Gastroesophageal sphincter (tissue), 4 donors: ENCODE results near the gene IFT80. TPM values are rescaled to one million over a fixed set of nuclear protein-coding genes. Genes with fewer than 3 reads are reported as not detected.
"Not testable (repeated sequence)": the region's sequence is repeated elsewhere in the genome, so short reads cannot be mapped to it uniquely, and the experiment has no call there.

ENCODE experiments used
- ATAC-seq: fragments of 150-250 bp; one replicate; pipeline ENCODE4 v1.9.1; 2016; ENCODE audit warnings: mild to moderate bottlenecking, moderate library complexity
- H3K27ac ChIP-seq, 4 donors: fragments of 200-600 bp; sonication (generic) in 3 of 4; 1 replicate in 3 of 4; 2 replicates in 1 of 4; pipeline ENCODE4 v1.5.1; 2016 to 2019
- H3K27me3 ChIP-seq: fragments of 200-600 bp; sonication (generic); one replicate; pipeline ENCODE4 v1.5.1; 2019
- H3K36me3 ChIP-seq, 2 donors: fragments of 200-600 bp; sonication (generic); one replicate each; pipeline ENCODE4 v1.5.1; 2019; ENCODE audit warnings: control low read depth in 1 of 2
- H3K4me1 ChIP-seq, 3 donors: fragments of 200-600 bp; sonication (generic); 1 replicate in 2 of 3; 2 replicates in 1 of 3; pipeline ENCODE4 v1.5.1; 2016 to 2019; ENCODE audit warnings: control low read depth in 2 of 3
- H3K4me3 ChIP-seq, 2 donors: fragments of 200-600 bp; sonication (generic); one replicate each; pipeline ENCODE4 v1.5.1; 2019; ENCODE audit warnings: mild to moderate bottlenecking in 1 of 2, moderate library complexity in 1 of 2
- H3K9me3 ChIP-seq, 3 donors: fragments of 200-600 bp; sonication (generic); one replicate each; pipeline ENCODE4 v1.5.1; 2017 to 2019; ENCODE audit warnings: control low read depth in 2 of 3
- EP300 ChIP-seq: sonication (generic); formaldehyde crosslinking; IDR thresholded peaks from one replicate; pipeline ENCODE4 v1.6.1; 2017; ENCODE audit warnings: antibody characterized with exemption, mild to moderate bottlenecking
- POLR2A ChIP-seq, 2 donors: fragments of 450-650 bp; IDR thresholded peaks; one replicate each; pipeline ENCODE4 v1.6.1; 2017; ENCODE audit warnings: antibody characterized with exemption in 2 of 2, mild to moderate bottlenecking in 2 of 2, moderate library complexity in 1 of 2
- POLR2AphosphoS5 ChIP-seq: sonication (generic); formaldehyde crosslinking; IDR thresholded peaks from one replicate; pipeline ENCODE4 v1.6.1; 2017; ENCODE audit warnings: antibody characterized with exemption
- WGBS, 2 donors: methylation state at CpG; one replicate each; pipeline ENCODE4 v1.1.5; 2018; ENCODE audit warnings: low coverage in 1 of 2; 5-methylcytosine and 5-hydroxymethylcytosine counted together
- total RNA-seq, 4 donors: library from RNA; depleted of rRNA; stranded (reverse); fragments of >200 nt; gene quantifications; one replicate each; pipeline ENCODE4 v1.1.0, GENCODE V29; 2016
- TF ChIP-seq, protein P1 (sequence below), 4 experiments: fragments of 200-600 bp in 2 of 4; fragments of 450-650 bp in 2 of 4; sonication (generic) in 1 of 4; IDR thresholded peaks; one replicate each; pipeline ENCODE4 v1.5.1; 2017 to 2019; ENCODE audit warnings: antibody characterized with exemption in 4 of 4, mild to moderate bottlenecking in 2 of 4, moderate library complexity in 2 of 4

Gene IFT80
- total RNA-seq, 4 donors from 2014 or later: 14.9 to 36.6 (median 20.1) TPM

DNA sequence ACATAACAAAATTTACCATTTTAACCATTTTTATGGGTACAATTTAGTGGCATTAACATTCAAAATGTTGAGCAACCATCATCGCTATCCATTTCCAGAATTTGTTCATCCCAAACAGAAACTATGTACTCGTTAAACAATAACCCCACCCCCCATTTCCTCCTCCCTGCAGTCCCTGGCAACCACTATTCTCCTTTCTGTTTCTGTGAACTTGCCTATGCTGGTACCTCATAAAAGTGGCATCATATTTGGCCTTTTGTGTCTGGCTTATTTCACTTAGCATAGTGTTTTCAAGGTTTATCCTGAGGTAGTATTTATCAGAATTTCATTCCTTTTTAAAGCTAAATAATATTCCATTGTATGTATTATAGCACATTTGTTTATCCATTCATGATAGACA lies 141.4 kb downstream of the IFT80 start:
- 55 to 68% methylated on average over 2 of the region's 2 CpGs for WGBS, 2 donors
- ATAC-seq: no peak
- Histone ChIP-seq H3K27me3 (no peaks in the 10 kb centered on the region), H3K27ac (no peak overlapping the region), H3K36me3 (peaks cover 0 to 3% of the 10 kb centered on the region in 2 donors), H3K4me3 (no peak overlapping the region), H3K4me1 (peaks cover 0 to 10% (median 0%) of the 10 kb centered on the region in 3 donors), H3K9me3 (no peaks in the 10 kb centered on the region)
- TF ChIP-seq, protein P1, sequence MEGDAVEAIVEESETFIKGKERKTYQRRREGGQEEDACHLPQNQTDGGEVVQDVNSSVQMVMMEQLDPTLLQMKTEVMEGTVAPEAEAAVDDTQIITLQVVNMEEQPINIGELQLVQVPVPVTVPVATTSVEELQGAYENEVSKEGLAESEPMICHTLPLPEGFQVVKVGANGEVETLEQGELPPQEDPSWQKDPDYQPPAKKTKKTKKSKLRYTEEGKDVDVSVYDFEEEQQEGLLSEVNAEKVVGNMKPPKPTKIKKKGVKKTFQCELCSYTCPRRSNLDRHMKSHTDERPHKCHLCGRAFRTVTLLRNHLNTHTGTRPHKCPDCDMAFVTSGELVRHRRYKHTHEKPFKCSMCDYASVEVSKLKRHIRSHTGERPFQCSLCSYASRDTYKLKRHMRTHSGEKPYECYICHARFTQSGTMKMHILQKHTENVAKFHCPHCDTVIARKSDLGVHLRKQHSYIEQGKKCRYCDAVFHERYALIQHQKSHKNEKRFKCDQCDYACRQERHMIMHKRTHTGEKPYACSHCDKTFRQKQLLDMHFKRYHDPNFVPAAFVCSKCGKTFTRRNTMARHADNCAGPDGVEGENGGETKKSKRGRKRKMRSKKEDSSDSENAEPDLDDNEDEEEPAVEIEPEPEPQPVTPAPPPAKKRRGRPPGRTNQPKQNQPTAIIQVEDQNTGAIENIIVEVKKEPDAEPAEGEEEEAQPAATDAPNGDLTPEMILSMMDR (IDR thresholded peaks at IDR 0.05): no peak
- TF ChIP-seq POLR2A (IDR thresholded peaks at IDR 0.05) (no peak), EP300 (no peak), POLR2AphosphoS5 (no peak)

DNA sequence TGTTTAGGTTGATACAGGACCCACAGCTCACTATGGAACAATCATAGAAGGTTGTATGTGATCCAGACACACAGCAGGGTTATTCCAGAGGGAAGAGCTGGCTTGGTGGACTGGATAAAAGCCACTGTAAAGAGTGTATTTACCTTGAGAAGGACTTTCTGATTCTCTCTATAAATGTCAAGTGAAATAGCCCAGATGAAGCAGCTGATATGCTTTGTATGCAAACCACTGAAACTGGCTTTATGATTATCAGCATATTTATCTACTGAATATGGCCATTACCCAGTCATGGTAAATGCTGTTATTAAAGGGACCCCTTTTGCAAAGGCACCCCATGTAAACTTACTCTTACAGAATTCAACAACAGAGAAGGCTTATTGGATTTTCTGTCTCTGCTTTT lies 145.7 kb downstream of the IFT80 start:
- no peak overlapping the region for H3K4me3 ChIP-seq
- ATAC-seq: no peak
- no peak overlapping the region for H3K27ac ChIP-seq
- H3K4me1 ChIP-seq: no peaks in the 10 kb centered on the region
- H3K27me3 ChIP-seq: no peaks in the 10 kb centered on the region
- H3K36me3 ChIP-seq: peaks cover 0 to 3% of the 10 kb centered on the region in 2 donors
- no peaks in the 10 kb centered on the region for H3K9me3 ChIP-seq
- TF ChIP-seq, protein P1 (IDR thresholded peaks at IDR 0.05): no peak
- no peak for TF ChIP-seq EP300
- no peak for TF ChIP-seq POLR2AphosphoS5
- no peak for TF ChIP-seq POLR2A (IDR thresholded peaks at IDR 0.05)

DNA sequence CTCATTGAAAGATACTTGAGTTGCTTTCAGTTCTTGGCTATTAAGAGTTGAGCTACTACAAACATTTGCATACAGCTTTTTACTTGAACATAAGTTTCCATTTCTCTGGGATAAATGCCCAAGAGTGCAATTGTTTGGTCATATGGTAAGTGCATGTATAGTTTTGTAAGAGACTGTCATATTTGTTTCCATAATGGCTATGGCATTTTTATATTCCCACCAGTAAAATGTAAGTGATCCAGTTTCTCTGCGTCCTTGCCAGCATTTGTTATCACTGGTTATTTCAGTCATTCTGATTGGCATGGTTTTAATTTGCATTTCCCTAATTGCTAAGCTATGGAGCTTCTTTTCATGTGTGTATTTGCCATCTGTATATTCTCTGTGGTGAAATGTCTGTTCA lies 151.3 kb downstream of the IFT80 start:
- Histone ChIP-seq H3K36me3 (no peaks in the 10 kb centered on the region), H3K4me3 (no peak overlapping the region), H3K4me1 (no peaks in the 10 kb centered on the region), H3K27me3 (no peaks in the 10 kb centered on the region), H3K9me3 (peaks cover 0 to 5% (median 0%) of the 10 kb centered on the region in 3 donors), H3K27ac (no peak overlapping the region)
- TF ChIP-seq, protein P1 (IDR thresholded peaks at IDR 0.05): no peak
- TF ChIP-seq EP300 (no peak), POLR2A (IDR thresholded peaks at IDR 0.05) (no peak)
- WGBS, 2 donors: 64 to 89% methylated on average over 1 of the region's 1 CpG
- ATAC-seq: no peak

DNA sequence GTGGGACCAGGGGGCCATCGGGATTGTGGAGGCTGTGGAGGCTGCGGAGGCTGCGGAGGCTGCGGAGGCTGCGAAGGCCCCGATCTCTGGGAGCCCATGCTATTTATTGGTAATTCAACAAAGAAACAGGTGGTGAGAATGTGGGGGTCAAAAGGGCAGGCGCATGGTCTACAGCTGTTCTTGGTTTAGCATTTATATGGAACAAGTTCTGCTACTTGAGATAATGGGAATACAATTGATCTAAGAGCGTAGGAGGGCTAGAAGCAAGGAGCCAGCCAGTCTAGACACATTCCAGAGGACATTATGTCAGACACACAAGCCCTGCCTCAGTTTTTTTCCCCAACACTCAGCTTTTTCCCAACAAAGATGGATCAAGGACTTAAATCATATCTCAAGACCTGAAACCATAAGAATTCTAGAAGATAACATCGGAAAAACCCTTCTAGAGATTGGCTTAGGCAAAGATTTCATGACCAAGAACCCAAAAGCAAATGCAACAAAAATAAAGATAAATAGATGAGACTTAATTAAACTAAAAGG lies 153.7 kb downstream of the IFT80 start:
- Histone ChIP-seq H3K27ac (no peak overlapping the region), H3K27me3 (no peaks in the 10 kb centered on the region), H3K4me3 (no peak overlapping the region), H3K9me3 (peaks cover 0 to 5% (median 0%) of the 10 kb centered on the region in 3 donors), H3K36me3 (no peaks in the 10 kb centered on the region), H3K4me1 (no peaks in the 10 kb centered on the region)
- WGBS, 2 donors: 96 to 98% methylated on average over 9 of the region's 9 CpGs
- no peak for TF ChIP-seq EP300
- TF ChIP-seq POLR2A (IDR thresholded peaks at IDR 0.05): no peak
- TF ChIP-seq, protein P1 (IDR thresholded peaks at IDR 0.05): no peak
- no peak for TF ChIP-seq POLR2AphosphoS5
- no peak for ATAC-seq

DNA sequence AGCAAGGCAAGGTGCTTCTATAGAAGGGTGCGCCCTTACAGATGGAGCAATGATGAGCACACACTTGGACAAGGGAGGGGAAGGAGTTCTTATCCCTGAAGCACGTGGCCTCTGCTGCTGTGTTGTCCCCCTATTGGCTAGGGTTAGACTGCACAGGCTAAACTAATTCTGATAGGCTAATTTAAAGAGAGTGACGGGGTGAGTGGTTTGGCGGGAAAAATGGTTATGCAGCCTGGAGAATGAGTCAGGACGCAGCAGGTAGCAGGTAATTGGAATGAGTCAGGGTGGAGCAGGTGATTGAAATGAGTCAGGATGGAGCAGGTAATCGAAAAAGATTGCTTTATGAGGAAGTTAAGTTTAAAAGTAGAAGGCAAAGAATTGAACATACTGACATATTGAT lies 158.3 kb downstream of the IFT80 start:
- not testable (repeated sequence) for ATAC-seq, H3K4me3 ChIP-seq, H3K27me3 ChIP-seq, H3K36me3 ChIP-seq, H3K9me3 ChIP-seq, H3K27ac ChIP-seq, H3K4me1 ChIP-seq
- WGBS, 2 donors: 85 to 100% methylated on average over 2 to 6 of the region's 6 CpGs
